Body of pancreas (tissue), 4 donors: ENCODE measurements around the gene RHBDD3. TPM values are rescaled to one million over a fixed set of nuclear protein-coding genes. Genes with fewer than 3 reads are reported as not detected.
"Not testable (repeated sequence)": the region's sequence is repeated elsewhere in the genome, so short reads cannot be mapped to it uniquely, and the experiment has no call there.

Experiments
- ATAC-seq: fragments of 150-250 bp; one replicate; pipeline ENCODE4 v1.9.1; 2016
- DNase-seq, 4 donors: peaks; one replicate each; pipeline ENCODE4 v3.0.0-alpha.2; 2019
- H3K27ac ChIP-seq, 4 donors: fragments of 200-600 bp; sonication (generic); 1 replicate in 3 of 4; 2 replicates in 1 of 4; pipeline versions ENCODE4 v1.5.1 to v1.6.1; 2016 to 2019; ENCODE audit warnings: mild to moderate bottlenecking in 1 of 4, mixed read lengths in 1 of 4, moderate library complexity in 1 of 4
- H3K27me3 ChIP-seq, 2 donors: fragments of 200-600 bp; sonication (generic); one replicate each; pipeline ENCODE4 v1.6.0; 2016; ENCODE audit warnings: mild to moderate bottlenecking in 1 of 2
- H3K36me3 ChIP-seq, 2 donors: fragments of 200-600 bp; sonication (generic); replicated peaks in 1 of 2; 2 replicates each; pipeline ENCODE4 v1.5.1; 2016; ENCODE audit warnings: low read depth in 2 of 2; ENCODE audit not compliant: insufficient read depth in 1 of 2
- H3K4me1 ChIP-seq: fragments of 200-600 bp; sonication (generic); one replicate; pipeline ENCODE4 v1.6.0; 2016
- H3K4me3 ChIP-seq, 2 donors: fragments of 200-600 bp; sonication (generic); 1 replicate in 1 of 2; 2 replicates in 1 of 2; pipeline ENCODE4 v1.5.1; 2016 to 2019
- H3K9me3 ChIP-seq, 3 donors: fragments of 200-600 bp; sonication (generic); 1 replicate in 2 of 3; 2 replicates in 1 of 3; pipeline ENCODE4 v1.5.1; 2016
- POLR2A ChIP-seq, 3 donors: fragments of 450-650 bp; IDR thresholded peaks; one replicate each; pipeline ENCODE4 v1.6.1; 2016; ENCODE audit warnings: antibody characterized with exemption in 3 of 3, mild to moderate bottlenecking in 2 of 3
- WGBS, 2 donors: methylation state at CpG; one replicate each; pipeline ENCODE4 v1.1.5; 2017; 5-methylcytosine and 5-hydroxymethylcytosine counted together
- intact Hi-C: fragments of 100-400 bp; cut with DNase I; formaldehyde crosslinking; loops from one replicate; pipeline ENCODE4 v1.15.1; 2023
- total RNA-seq, 2 donors: library from RNA; depleted of rRNA; stranded (reverse); fragments of >200 nt; gene quantifications; one replicate each; pipeline ENCODE4 v1.1.0, GENCODE V29; 2016
- TF ChIP-seq, protein P1 (sequence below), 7 experiments: fragments of 450-650 bp in 4 of 7; fragments of 200-600 bp in 3 of 7; sonication (generic) in 3 of 7; IDR thresholded peaks; one replicate each; pipeline ENCODE4 v1.5.1; 2016 to 2019; ENCODE audit warnings: antibody characterized with exemption in 7 of 7

The RHBDD3 gene
- total RNA-seq, 2 donors from 2014 or later = 32.4 to 42.2 TPM

DNA sequence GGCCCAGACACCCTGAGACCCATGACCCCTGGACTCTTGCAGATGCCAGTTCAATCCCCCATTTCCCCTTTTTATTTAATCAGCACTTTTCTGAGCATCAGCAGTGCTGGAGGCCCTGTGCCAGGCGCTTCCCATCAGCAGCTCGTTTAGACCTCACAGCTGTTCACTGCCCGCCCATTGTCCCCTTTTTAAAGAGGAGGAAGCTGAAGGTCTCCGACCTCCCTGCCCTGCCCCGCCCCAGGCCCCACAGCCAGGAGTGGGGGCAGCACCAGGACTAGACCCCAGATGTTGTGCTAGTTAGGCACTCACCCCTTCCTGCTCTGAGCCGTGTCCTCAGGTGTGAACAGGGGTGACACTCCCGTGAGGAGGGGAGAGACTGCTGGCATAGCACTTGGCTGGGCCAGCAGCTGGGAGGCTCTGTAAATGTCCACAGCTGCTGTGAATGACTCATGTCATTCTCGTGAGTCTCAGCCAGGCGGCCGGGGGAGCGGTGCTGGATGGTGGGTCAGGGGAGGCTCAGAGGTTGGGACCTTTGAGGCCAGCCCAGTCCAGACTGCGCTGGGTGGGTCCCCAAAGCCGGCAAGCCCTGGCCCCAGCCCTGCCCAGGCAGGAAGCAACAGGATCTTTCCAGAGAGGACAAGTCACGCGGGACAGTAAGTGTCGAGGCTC lies 42.2 kb downstream of the RHBDD3 start:
- H3K27ac ChIP-seq = peak overlapping the region in 3 of 4 donors; percentile 2 to 16 (median 6)
- H3K36me3 ChIP-seq = no peaks in the 10 kb centered on the region

DNA sequence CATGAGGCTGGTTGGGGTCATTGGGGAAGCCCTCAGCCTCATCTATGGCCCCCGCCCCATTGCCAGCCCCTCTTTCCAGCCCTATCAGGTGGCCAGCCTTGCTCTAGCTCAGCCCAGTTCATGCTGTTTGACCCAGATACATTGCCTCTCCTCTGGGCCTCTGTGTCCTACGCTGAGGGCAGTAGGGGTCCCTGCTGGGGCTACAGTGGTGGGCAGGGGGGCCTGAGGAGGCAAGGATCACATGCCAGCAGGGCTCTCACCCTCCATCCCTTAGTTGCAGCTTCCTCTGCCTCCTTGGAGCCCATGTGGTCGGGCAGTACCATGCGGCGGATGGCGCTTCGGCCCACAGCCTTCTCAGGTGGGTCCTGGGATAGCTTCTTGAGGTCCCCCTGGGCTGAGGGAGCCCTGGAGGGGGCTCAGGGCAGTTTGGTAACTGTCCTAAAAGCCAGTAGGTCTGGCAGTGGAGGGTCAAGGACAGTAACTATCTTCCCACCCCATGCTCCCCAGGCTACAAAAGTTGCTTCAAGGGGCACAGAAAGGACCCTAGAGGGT lies 42.8 kb downstream of the RHBDD3 start:
- H3K36me3 ChIP-seq = no peaks in the 10 kb centered on the region
- ATAC-seq (no peak), DNase-seq (no peak)
- no peak overlapping the region for H3K27ac ChIP-seq
- H3K4me1 ChIP-seq = peaks cover 14% of the 10 kb centered on the region
- no peaks in the 10 kb centered on the region for H3K27me3 ChIP-seq
- 92% methylated on average over 7 of the region's 7 CpGs; no CpG with 5 or more reads in 1 of the 2 donors for WGBS, 2 donors
- TF ChIP-seq, protein P1, sequence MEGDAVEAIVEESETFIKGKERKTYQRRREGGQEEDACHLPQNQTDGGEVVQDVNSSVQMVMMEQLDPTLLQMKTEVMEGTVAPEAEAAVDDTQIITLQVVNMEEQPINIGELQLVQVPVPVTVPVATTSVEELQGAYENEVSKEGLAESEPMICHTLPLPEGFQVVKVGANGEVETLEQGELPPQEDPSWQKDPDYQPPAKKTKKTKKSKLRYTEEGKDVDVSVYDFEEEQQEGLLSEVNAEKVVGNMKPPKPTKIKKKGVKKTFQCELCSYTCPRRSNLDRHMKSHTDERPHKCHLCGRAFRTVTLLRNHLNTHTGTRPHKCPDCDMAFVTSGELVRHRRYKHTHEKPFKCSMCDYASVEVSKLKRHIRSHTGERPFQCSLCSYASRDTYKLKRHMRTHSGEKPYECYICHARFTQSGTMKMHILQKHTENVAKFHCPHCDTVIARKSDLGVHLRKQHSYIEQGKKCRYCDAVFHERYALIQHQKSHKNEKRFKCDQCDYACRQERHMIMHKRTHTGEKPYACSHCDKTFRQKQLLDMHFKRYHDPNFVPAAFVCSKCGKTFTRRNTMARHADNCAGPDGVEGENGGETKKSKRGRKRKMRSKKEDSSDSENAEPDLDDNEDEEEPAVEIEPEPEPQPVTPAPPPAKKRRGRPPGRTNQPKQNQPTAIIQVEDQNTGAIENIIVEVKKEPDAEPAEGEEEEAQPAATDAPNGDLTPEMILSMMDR (IDR thresholded peaks at IDR 0.05) = no peak
- TF ChIP-seq POLR2A (IDR thresholded peaks at IDR 0.05) = no peak
- intact Hi-C loops = no loop called here
- H3K4me3 ChIP-seq = no peak overlapping the region
- H3K9me3 ChIP-seq = no peaks in the 10 kb centered on the region

More for the DNA sequence above, 42.2 kb downstream of the RHBDD3 start:
- ATAC-seq (peak; percentile 57), DNase-seq (peak in 3 of 4 donors; percentile 30 to 80 (median 45))
- intact Hi-C loops = no loop called here
- peaks cover 8% of the 10 kb centered on the region for H3K4me1 ChIP-seq
- TF ChIP-seq, protein P1 (IDR thresholded peaks at IDR 0.05) = peak in 1 of 7 experiments; percentile 23
- no peak for TF ChIP-seq POLR2A (IDR thresholded peaks at IDR 0.05)
- H3K27me3 ChIP-seq = no peaks in the 10 kb centered on the region
- no peaks in the 10 kb centered on the region for H3K9me3 ChIP-seq
- 61 to 70% methylated on average over 5 to 16 of the region's 16 CpGs for WGBS, 2 donors
- H3K4me3 ChIP-seq = no peak overlapping the region

DNA sequence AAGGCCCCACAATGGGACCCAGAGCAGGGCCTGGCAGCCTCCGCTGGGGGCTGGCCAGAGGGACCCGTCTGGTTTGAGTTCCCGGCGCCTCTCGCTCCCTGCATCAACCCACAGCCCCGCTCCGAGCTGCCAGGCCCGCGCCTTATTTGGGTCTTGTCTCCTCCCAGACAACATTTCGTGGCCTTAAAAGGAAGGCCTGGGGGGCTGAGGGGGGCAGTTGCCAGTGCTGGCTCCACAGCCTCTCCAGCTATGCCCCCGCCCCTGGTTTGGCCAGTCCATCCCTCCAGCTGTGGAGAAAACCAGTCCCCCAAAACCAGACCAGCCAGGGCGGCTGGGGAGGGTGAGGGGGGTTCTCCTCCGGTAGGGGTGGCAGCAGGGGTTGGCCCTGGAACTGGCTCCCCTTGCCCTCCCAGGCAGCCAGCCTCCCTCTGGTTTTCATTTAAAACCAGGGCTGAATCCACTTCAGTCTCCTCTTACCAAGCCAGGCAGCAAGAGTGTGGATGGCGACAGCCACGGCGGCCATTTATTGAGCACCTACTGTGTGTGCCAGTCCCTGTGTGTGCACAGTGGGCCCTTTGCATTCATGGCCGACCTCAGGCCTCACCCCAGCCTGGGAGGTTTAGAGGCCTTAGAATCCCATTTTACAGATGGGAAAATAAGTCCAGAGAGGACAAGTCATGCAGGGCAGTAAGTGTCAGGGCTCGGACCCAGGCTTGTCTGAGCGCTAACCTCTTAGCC lies 43.5 kb downstream of the RHBDD3 start:
- H3K4me3 ChIP-seq = no peak overlapping the region
- no peaks in the 10 kb centered on the region for H3K36me3 ChIP-seq
- H3K27ac ChIP-seq = no peak overlapping the region
- ATAC-seq (no peak), DNase-seq (no peak)
- H3K9me3 ChIP-seq = no peaks in the 10 kb centered on the region
- TF ChIP-seq, protein P1 (IDR thresholded peaks at IDR 0.05) = no peak
- intact Hi-C loops = no loop called here
- H3K27me3 ChIP-seq = no peaks in the 10 kb centered on the region
- WGBS, 2 donors = 86 to 90% methylated on average over 10 to 18 of the region's 19 CpGs
- peaks cover 17% of the 10 kb centered on the region for H3K4me1 ChIP-seq

DNA sequence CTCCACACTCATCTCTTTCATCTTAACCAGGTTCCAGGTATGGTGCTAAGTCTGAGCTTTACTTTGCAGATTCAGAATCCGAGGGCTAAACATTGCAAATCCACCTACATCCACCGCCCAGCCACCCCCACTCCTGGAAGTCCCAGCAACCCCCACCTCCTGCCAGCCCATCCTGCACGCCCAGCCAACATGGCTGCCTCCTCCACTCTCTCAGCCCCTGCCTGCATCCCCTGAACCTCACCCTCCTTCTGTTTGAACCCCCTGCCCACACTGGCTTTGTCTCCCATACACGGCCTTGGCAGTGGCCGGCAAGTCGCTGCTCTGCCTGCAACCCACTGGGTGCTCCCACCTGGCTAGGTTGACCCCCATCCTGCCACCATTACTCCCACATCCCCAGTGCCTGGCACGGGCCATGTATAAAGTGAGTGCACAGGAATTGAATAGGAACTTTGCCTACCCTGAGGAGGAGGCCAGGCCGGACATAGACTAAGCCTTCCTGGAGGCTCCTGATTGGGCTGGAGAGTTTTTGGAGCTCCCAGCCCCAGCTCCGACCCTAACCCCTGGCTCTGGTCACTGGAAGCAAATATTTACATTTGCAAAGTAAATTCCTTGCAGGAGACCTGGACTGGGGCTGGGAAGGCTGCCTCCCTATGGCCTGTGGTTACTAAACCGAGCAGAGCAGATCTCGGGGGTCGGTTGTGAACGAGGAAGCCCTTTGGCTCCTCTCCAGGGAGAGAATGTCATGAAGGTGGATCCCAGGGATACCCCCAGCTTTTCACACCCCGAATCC lies 47.7 kb downstream of the RHBDD3 start:
- no peaks in the 10 kb centered on the region for H3K36me3 ChIP-seq
- H3K27me3 ChIP-seq = no peaks in the 10 kb centered on the region
- H3K9me3 ChIP-seq = no peaks in the 10 kb centered on the region
- TF ChIP-seq, protein P1 (IDR thresholded peaks at IDR 0.05) = no peak
- TF ChIP-seq POLR2A (IDR thresholded peaks at IDR 0.05) = no peak
- DNase-seq = peak in 3 of 4 donors; percentile 25 to 56 (median 39)
- no peak overlapping the region for H3K27ac ChIP-seq
- WGBS, 2 donors = 56 to 57% methylated on average over 12 to 14 of the region's 14 CpGs
- intact Hi-C loops = no loop called here
- H3K4me3 ChIP-seq = no peak overlapping the region
- no peak for ATAC-seq
- H3K4me1 ChIP-seq = peaks cover 37% of the 10 kb centered on the region

DNA sequence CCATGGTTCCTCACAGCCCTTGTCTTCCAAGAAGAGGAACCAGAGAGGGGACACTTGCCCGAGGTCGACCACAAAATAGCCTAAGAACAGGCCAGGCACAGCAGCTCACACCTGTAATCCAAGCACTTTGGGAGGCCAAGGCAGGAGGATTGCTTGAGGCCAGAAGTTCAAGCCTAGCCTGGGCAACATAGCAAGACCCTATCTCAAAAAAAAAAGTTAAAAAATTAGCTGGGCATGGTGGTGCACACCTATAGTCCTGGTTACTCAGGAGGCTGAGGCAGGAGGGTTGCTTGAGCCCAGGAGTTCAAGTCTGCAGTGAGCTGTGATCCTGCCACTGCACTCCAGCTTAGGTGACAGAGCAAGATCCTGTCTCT lies 48.4 kb downstream of the RHBDD3 start:
- H3K9me3 ChIP-seq, ATAC-seq, H3K4me3 ChIP-seq, H3K27ac ChIP-seq, H3K36me3 ChIP-seq, H3K27me3 ChIP-seq, intact Hi-C loops, DNase-seq: not testable (repeated sequence)
- H3K4me1 ChIP-seq = peaks cover 37% of the 10 kb centered on the region
- whole genome bisulfite sequencing, 2 donors = 79 to 80% methylated on average over 2 of the region's 2 CpGs
